Endothelial cell of umbilical vein (primary cell): Measurements from ENCODE around the gene TMTC4. TPM values are rescaled to one million over a fixed set of nuclear protein-coding genes. Genes with fewer than 3 reads are reported as not detected.

Experiments
- BruUV-seq: library from RNA; stranded (reverse); fragments of 400-500 nt; replicated peaks from 2 replicates; lab custom pipeline; 2021; lab: Mats Ljungman, UMichigan
- CTCF ChIA-PET: fragments of 300-600, 350-600 bp; sonication (Branson Sonifier 250); formaldehyde crosslinking; loops from one replicate; lab custom pipeline; 2021; ENCODE audit warnings: antibody characterized with exemption, inconsistent platforms; lab: Charles Lee
- POLR2A ChIA-PET: fragments of 300-600, 350-600 bp; sonication (Branson Sonifier 250); formaldehyde crosslinking; loops from one replicate; lab custom pipeline; 2021; ENCODE audit warnings: antibody characterized with exemption, inconsistent platforms; lab: Charles Lee
- DNase-seq: peaks from one replicate; pipeline ENCODE4 v3.0.0-alpha.2; 2011; ENCODE audit warnings: low read depth, low spot score
- FAIRE-seq: peaks from 2 replicates; lab custom pipeline; 2011; peaks lifted over from hg19 to GRCh38; lab: Jason Lieb, UNC
- H2AFZ ChIP-seq: 2 replicates; pipeline ENCODE4 v1.6.0; 2012; ENCODE audit warnings: low read depth, low read length, control low read depth, inconsistent platforms
- H3K27ac ChIP-seq: 2 replicates; pipeline ENCODE4 v1.5.1; 2011; ENCODE audit warnings: low read depth, mild to moderate bottlenecking, control low read depth, low read length, moderate library complexity; ENCODE audit not compliant: insufficient read depth
- H3K27me3 ChIP-seq, 2 experiments: 2 replicates each; pipeline versions ENCODE4 v1.6.0 to v1.6.1; 2011; ENCODE audit warnings: low read length in 2 of 2, mixed read lengths in 1 of 2; ENCODE audit not compliant: control insufficient read depth in 2 of 2, insufficient read depth in 2 of 2
- H3K36me3 ChIP-seq, 2 experiments: 2 replicates in 1 of 2; 3 replicates in 1 of 2; pipeline ENCODE4 v1.5.1; 2011; ENCODE audit warnings: low read length in 2 of 2, mild to moderate bottlenecking in 1 of 2, moderate library complexity in 1 of 2; ENCODE audit not compliant: control insufficient read depth in 2 of 2, insufficient read depth in 2 of 2; ENCODE audit errors: extremely low read depth in 1 of 2
- H3K4me1 ChIP-seq: 3 replicates; pipeline ENCODE4 v1.5.1; 2011; ENCODE audit warnings: mild to moderate bottlenecking, low read length; ENCODE audit not compliant: control insufficient read depth, insufficient read depth; ENCODE audit errors: extremely low read depth
- H3K4me2 ChIP-seq: 2 replicates; pipeline ENCODE4 v1.6.1; 2011; ENCODE audit warnings: low read length, control low read depth, mixed read lengths; ENCODE audit not compliant: insufficient read depth
- H3K4me3 ChIP-seq, 3 experiments: fragments of 200-600 bp in 1 of 3; sonication (generic), shearing (Covaris generic) in 1 of 3; replicated peaks in 1 of 3; 2 replicates each; pipeline ENCODE4 v1.5.1; 2011 to 2016; ENCODE audit warnings: control low read depth in 3 of 3, low read length in 3 of 3, mild to moderate bottlenecking in 2 of 3, inconsistent platforms in 1 of 3, low read depth in 1 of 3, moderate library complexity in 1 of 3; ENCODE audit not compliant: insufficient read depth in 1 of 3
- H3K79me2 ChIP-seq: 2 replicates; pipeline ENCODE4 v1.6.0; 2012; ENCODE audit warnings: low read length, inconsistent platforms; ENCODE audit not compliant: control insufficient read depth, insufficient read depth
- H3K9ac ChIP-seq: replicated peaks from 2 replicates; pipeline ENCODE3; 2011; ENCODE audit warnings: low read length, control low read depth; ENCODE audit not compliant: insufficient read depth; ENCODE audit errors: extremely low read depth
- H3K9me1 ChIP-seq: replicated peaks from 3 replicates; pipeline ENCODE4 v1.6.0; 2011; ENCODE audit warnings: mild to moderate bottlenecking, low read length; ENCODE audit not compliant: control insufficient read depth, insufficient read depth; ENCODE audit errors: extremely low read depth
- H3K9me3 ChIP-seq: replicated peaks from 2 replicates; pipeline ENCODE4 v1.5.1; 2012; ENCODE audit warnings: low read length, inconsistent platforms; ENCODE audit not compliant: control insufficient read depth, insufficient read depth
- H4K20me1 ChIP-seq: replicated peaks from 2 replicates; pipeline ENCODE3; 2011; ENCODE audit warnings: mild to moderate bottlenecking, low read length; ENCODE audit not compliant: control insufficient read depth, insufficient read depth; ENCODE audit errors: extremely low read depth
- CTCF ChIP-seq, 2 donors: IDR thresholded peaks; 1 replicate in 1 of 2; 2 replicates in 1 of 2; pipeline ENCODE4 v1.5.1; 2011; ENCODE audit warnings: low read length in 2 of 2, mild to moderate bottlenecking in 2 of 2, moderate library complexity in 2 of 2, control low read depth in 1 of 2, inconsistent platforms in 1 of 2, low read depth in 1 of 2; ENCODE audit not compliant: insufficient read depth in 1 of 2; ENCODE audit errors: extremely low read depth in 1 of 2
- EZH2 ChIP-seq: IDR thresholded peaks from 2 replicates; pipeline ENCODE4 v1.6.1; 2012; ENCODE audit warnings: borderline replicate concordance, low read depth, mild to moderate bottlenecking, moderate library complexity, low read length, inconsistent platforms; ENCODE audit not compliant: severe bottlenecking
- FOS ChIP-seq: IDR thresholded peaks from 2 replicates; pipeline ENCODE4 v1.6.1; 2011; ENCODE audit warnings: mild to moderate bottlenecking, low read length, moderate library complexity, borderline replicate concordance; ENCODE audit not compliant: insufficient read depth
- GATA2 ChIP-seq: IDR thresholded peaks from 2 replicates; pipeline ENCODE4 v1.7.0; 2011; ENCODE audit warnings: low read depth, mild to moderate bottlenecking, moderate library complexity, mixed read lengths, low read length; ENCODE audit not compliant: insufficient read length, insufficient read depth
- JUN ChIP-seq: IDR thresholded peaks from 2 replicates; pipeline ENCODE4 v1.6.1; 2011; ENCODE audit warnings: borderline replicate concordance, low read depth; ENCODE audit not compliant: insufficient read length, insufficient read depth
- MAX ChIP-seq: IDR thresholded peaks from 2 replicates; pipeline ENCODE4 v1.6.1; 2011; ENCODE audit not compliant: insufficient read depth, insufficient read length
- MYC ChIP-seq: IDR thresholded peaks from one replicate; pipeline ENCODE4 v1.6.1; 2011; ENCODE audit warnings: mild to moderate bottlenecking, low read depth, low read length
- POLR2A ChIP-seq: IDR thresholded peaks from 2 replicates; pipeline ENCODE4 v1.6.1; 2012; ENCODE audit warnings: low read depth, mild to moderate bottlenecking, control low read depth, low read length
- POLR2AphosphoS5 ChIP-seq: IDR thresholded peaks from 2 replicates; pipeline ENCODE4 v1.6.1; 2012; ENCODE audit warnings: low read depth, mild to moderate bottlenecking, control low read depth, low read length, moderate library complexity; ENCODE audit not compliant: insufficient read depth
- dilution Hi-C: fragments of 300-500 bp; cut with MboI; formaldehyde crosslinking; loops from one replicate; pipeline ENCODE4 v1.15.0; 2019; ENCODE audit warnings: low sequenced_read_pairs; ENCODE audit not compliant: extremely low pct_ligation_motif_present
- intact Hi-C: fragments of 100-400 bp; cut with micrococcal nuclease; formaldehyde crosslinking; loops from one replicate; pipeline ENCODE4 v1.10.0; 2022
- polyA plus RNA-seq, 4 experiments: library from polyadenylated mRNA; depleted of rRNA in 3 of 4; stranded (reverse) in 3 of 4; unstranded in 1 of 4; fragments of >200 nt; gene quantifications; 2 replicates each; pipeline versions ENCODE4 v1.2.1 to v1.2.3, GENCODE V29; 2011 to 2012; ENCODE audit warnings: missing spikeins in 1 of 4
- total RNA-seq: library from RNA; stranded (reverse); gene quantifications from 2 replicates; pipeline ENCODE4 v1.2.3, GENCODE V29; 2021

The TMTC4 gene
- total and polyA plus RNA-seq, 2 donors (not counting 3 experiments of a cell fraction or from before 2014, with no cell fraction given): 24.6 to 31.9 TPM

- FAIRE-seq (no peak), DNase-seq (no peak)
- H3K9me1 ChIP-seq: no peaks in the 10 kb centered on the region
- no TSS peak for BruUV-seq
- H3K4me3 ChIP-seq: no peak overlapping the region
- H3K4me1 ChIP-seq: peaks cover 5% of the 10 kb centered on the region
- H3K4me2 ChIP-seq: no peak overlapping the region
- no peaks in the 10 kb centered on the region for H3K27me3 ChIP-seq
- dilution Hi-C loops: no loop called here
- no peak for TF ChIP-seq FOS
- TF ChIP-seq EZH2: no peak
- TF ChIP-seq CTCF (IDR thresholded peaks at IDR 0.05; ENCODE audit: extremely low read depth in 1 of 2, insufficient read depth in 1 of 2, low read depth in 1 of 2, low read length in 2 of 2): no peak
- TF ChIP-seq POLR2A: no peak
- no peak for TF ChIP-seq MYC
- no peak for TF ChIP-seq JUN
- TF ChIP-seq GATA2: no peak
- TF ChIP-seq MAX: no peak
- no peak for TF ChIP-seq POLR2AphosphoS5
- peaks cover 0 to 2% of the 10 kb centered on the region in 2 experiments for H3K36me3 ChIP-seq
- H3K79me2 ChIP-seq: no peaks in the 10 kb centered on the region
- intact Hi-C loops: no loop called here
- no peaks in the 10 kb centered on the region for H3K9me3 ChIP-seq
- H3K9ac ChIP-seq: no peak overlapping the region
- no peak overlapping the region for H3K27ac ChIP-seq
- POLR2A ChIA-PET: no interaction called here
- H4K20me1 ChIP-seq: no peaks in the 10 kb centered on the region
- CTCF ChIA-PET: no interaction called here
- no peak overlapping the region for H2AFZ ChIP-seq
Measured at GRCh38 chr13:100601716-100602115, 72.9 kb downstream of the TMTC4 start.
